Heart left ventricle (tissue), 16 donors: ENCODE results near the gene RNASEH2B. TPM values are rescaled to one million over a fixed set of nuclear protein-coding genes. Genes with fewer than 3 reads are reported as not detected.

Source experiments
- ATAC-seq, 4 donors: fragments of 200-7000 bp; cut with Tn5 transposase; one replicate each; pipeline ENCODE4 v1.9.1; 2020 to 2022; ENCODE audit warnings: moderate library complexity in 4 of 4, mild to moderate bottlenecking in 3 of 4, moderate number of reproducible peaks in 1 of 4
- DNase-seq, 5 donors: peaks; one replicate each; pipeline ENCODE4 v3.0.0-alpha.2; 2020
- H3K27ac ChIP-seq, 12 donors: fragments of 200-600 bp; sonication (generic) in 4 of 12; one replicate each; pipeline versions ENCODE4 v1.5.0 to v1.8.0; 2016 to 2022; ENCODE audit warnings: mild to moderate bottlenecking in 2 of 12
- H3K27me3 ChIP-seq, 9 donors: fragments of 200-600 bp; sonication (generic) in 2 of 9; one replicate each; pipeline versions ENCODE4 v1.5.1 to v1.8.0; 2016 to 2022; ENCODE audit warnings: mild to moderate bottlenecking in 3 of 9
- H3K36me3 ChIP-seq, 9 donors: fragments of 200-600 bp; sonication (generic) in 2 of 9; one replicate each; pipeline versions ENCODE4 v1.5.0 to v1.8.0; 2018 to 2022; ENCODE audit warnings: mild to moderate bottlenecking in 2 of 9
- H3K4me1 ChIP-seq, 12 donors: fragments of 200-600 bp; sonication (generic) in 4 of 12; one replicate each; pipeline versions ENCODE4 v1.5.0 to v1.8.0; 2016 to 2022; ENCODE audit warnings: mild to moderate bottlenecking in 3 of 12
- H3K4me3 ChIP-seq, 12 donors: fragments of 200-600 bp; sonication (generic) in 4 of 12; one replicate each; pipeline versions ENCODE4 v1.5.0 to v1.8.0; 2017 to 2022; ENCODE audit warnings: mild to moderate bottlenecking in 9 of 12, moderate library complexity in 4 of 12
- H3K9me3 ChIP-seq, 12 donors: fragments of 200-600 bp; sonication (generic) in 4 of 12; one replicate each; pipeline versions ENCODE4 v1.5.0 to v1.8.0; 2016 to 2022; ENCODE audit warnings: mild to moderate bottlenecking in 1 of 12
- POLR2A ChIP-seq, 2 donors: fragments of 450-650 bp; IDR thresholded peaks; one replicate each; pipeline ENCODE4 v1.6.1; 2017; ENCODE audit warnings: antibody characterized with exemption in 2 of 2, mild to moderate bottlenecking in 2 of 2, moderate library complexity in 2 of 2
- WGBS, 4 donors: extraction: QIAGEN DNeasy Blood & Tissue Kit in 2 of 4; methylation state at CpG; one replicate each; pipeline versions ENCODE4 v1.1.5 to v1.1.7; 2013 to 2018; 5-methylcytosine and 5-hydroxymethylcytosine counted together
- intact Hi-C, 10 donors: fragments of 100-400 bp; cut with DNase I; formaldehyde crosslinking; loops; one replicate each; pipeline versions ENCODE4 v1.11.1 to v1.14.2; 2022
- polyA plus RNA-seq, 2 donors: library from polyadenylated mRNA; stranded (reverse); fragments of 200-250 nt; gene quantifications; one replicate each; pipeline ENCODE4 v1.2.3, GENCODE V29; 2013
- total RNA-seq, 9 donors: library from RNA; depleted of rRNA in 2 of 9; stranded (reverse); fragments of >200 nt in 2 of 9; fragmentation: NEBNext Ultra II Directional in 3 of 9; extraction: Animal tissue kit (Norgen Biotek cat#: 25700) in 3 of 9; gene quantifications; one replicate each; pipeline versions ENCODE4 v1.1.0 to v1.2.4, GENCODE V29; 2016 to 2023
- TF ChIP-seq, protein P1 (sequence below), 12 donors: fragments of 200-600 bp; sonication (generic) in 4 of 12; IDR thresholded peaks; one replicate each; pipeline versions ENCODE4 v1.5.0 to v1.8.0; 2018 to 2022; ENCODE audit warnings: antibody characterized with exemption in 12 of 12, mild to moderate bottlenecking in 5 of 12
- donor health status: ischemic (EF 13 %, LVEDD 7.1; RV severe dilation, severe dysfunction).
- donor health status: healthy with polysubstance abuse.
- donor health status: DM: no; HTN: yes; CAD: no.
- donor health status: DM: no; HTN: no; CAD: no.
- donor health status: ischemic (EF 25% LVEDD 6.9; RV normal size, moderate dysfunction).
- donor health status: ischemic (EF 25% LVEDD 5.7; RV mildly dilated, moderate dysfunction).
- donor health status: healthy.
- donor health status: DM: yes; HTN: yes; CAD: no.
- donor health status: ischemic (EF 35%, LVEDD 5.7; RV mildly dilated, moderate dysfunction).
- donor health status: nonischemic (EF 11% LVEDD 7.7; RV severe dilation, severe dysfunction).
- donor health status: DM: yes; HTN: yes; CAD: no.
- donor health status: PGD.
- donor health status: ischemic (EF 29% LVEDD 5.4; RV normal size, mild dysfunction).
- donor health status: nonischemic (EF 23%, LVEDD 6.1; RV moderate dilation, normal function).

RNASEH2B gene
- total and polyA plus RNA-seq, 11 donors: 22.7 to 61.9 (median 43.4) TPM

DNA sequence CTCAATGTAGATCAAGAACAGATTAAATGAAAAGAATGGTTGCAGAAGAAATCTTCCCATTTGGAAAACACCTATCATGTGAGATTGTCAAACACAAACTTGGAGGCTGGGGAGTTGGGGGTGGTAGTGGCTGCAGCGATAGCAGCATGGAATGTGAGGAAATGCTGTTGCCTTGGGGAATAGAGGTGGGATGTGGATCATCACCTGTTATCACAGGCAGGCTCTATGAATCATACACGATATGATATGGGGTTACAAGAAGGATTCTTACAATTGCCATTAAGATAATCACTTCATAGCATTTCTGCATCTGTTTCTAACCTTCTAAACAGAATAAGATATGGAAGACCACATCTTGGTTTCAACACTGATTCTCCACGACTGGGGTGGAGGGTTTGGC, 88.7 kb downstream of the RNASEH2B start:
- 77 to 84% (median 80%) methylated on average over 3 of the region's 3 CpGs for WGBS, 4 donors
- H3K36me3 ChIP-seq: no peaks in the 10 kb centered on the region
- DNase-seq (no peak), ATAC-seq (no peak)
- intact Hi-C loops: no loop called here
- TF ChIP-seq POLR2A (IDR thresholded peaks at IDR 0.05): no peak
- TF ChIP-seq, protein P1, sequence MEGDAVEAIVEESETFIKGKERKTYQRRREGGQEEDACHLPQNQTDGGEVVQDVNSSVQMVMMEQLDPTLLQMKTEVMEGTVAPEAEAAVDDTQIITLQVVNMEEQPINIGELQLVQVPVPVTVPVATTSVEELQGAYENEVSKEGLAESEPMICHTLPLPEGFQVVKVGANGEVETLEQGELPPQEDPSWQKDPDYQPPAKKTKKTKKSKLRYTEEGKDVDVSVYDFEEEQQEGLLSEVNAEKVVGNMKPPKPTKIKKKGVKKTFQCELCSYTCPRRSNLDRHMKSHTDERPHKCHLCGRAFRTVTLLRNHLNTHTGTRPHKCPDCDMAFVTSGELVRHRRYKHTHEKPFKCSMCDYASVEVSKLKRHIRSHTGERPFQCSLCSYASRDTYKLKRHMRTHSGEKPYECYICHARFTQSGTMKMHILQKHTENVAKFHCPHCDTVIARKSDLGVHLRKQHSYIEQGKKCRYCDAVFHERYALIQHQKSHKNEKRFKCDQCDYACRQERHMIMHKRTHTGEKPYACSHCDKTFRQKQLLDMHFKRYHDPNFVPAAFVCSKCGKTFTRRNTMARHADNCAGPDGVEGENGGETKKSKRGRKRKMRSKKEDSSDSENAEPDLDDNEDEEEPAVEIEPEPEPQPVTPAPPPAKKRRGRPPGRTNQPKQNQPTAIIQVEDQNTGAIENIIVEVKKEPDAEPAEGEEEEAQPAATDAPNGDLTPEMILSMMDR (IDR thresholded peaks at IDR 0.05): no peak
- no peaks in the 10 kb centered on the region for H3K9me3 ChIP-seq
- peaks cover 0 to 13% (median 5%) of the 10 kb centered on the region in 12 donors for H3K4me1 ChIP-seq
- no peaks in the 10 kb centered on the region for H3K27me3 ChIP-seq
- H3K27ac ChIP-seq: no peak overlapping the region
- no peak overlapping the region for H3K4me3 ChIP-seq

DNA sequence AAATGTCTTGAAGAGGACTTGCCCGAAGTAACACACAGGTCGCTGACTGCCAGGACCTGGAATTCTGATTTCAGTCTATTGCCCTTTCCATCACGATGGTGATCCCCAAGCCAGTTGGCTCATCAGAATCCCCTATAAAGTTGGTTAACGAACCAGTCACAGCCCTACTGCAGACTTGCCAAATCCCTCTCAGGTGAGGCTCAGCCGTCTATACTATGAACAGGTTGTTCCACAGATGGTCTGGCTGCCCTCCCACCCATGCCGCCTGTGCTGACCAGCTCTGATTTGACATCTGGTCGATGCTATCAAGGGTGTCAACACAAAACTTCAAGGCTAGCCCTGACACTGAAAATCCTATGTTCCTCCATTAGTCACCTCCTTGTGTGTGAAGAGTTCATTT, 90.0 kb downstream of the RNASEH2B start:
- Histone ChIP-seq H3K27me3 (no peaks in the 10 kb centered on the region), H3K27ac (no peak overlapping the region), H3K36me3 (no peaks in the 10 kb centered on the region), H3K4me3 (no peak overlapping the region), H3K9me3 (no peaks in the 10 kb centered on the region), H3K4me1 (peaks cover 0 to 7% (median under 1%) of the 10 kb centered on the region in 12 donors)
- DNase-seq (no peak), ATAC-seq (no peak)
- 90 to 96% (median 93%) methylated on average over 7 of the region's 7 CpGs for WGBS, 4 donors
- TF ChIP-seq, protein P1 (IDR thresholded peaks at IDR 0.05): no peak
- no peak for TF ChIP-seq POLR2A (IDR thresholded peaks at IDR 0.05)
- intact Hi-C loops: no loop called here

DNA sequence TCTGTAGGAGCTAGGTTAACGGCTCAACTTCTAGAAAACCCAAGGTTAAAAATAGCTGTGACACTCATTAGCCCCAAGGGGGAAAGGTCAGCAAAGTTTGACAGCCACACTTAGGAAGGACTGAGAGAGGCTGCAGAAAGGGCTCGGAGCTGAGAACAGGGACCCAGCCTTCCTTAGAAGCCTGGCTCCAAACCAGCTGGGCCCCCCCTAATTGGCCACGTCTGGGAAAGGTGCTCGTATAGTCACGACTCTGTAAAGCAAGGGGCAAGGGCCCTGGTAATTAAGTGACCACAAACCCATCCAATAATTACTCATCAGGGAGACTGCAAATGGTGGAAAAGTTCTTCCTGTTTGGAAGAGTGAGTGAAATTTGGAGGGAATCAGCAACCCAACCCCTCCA, 90.5 kb downstream of the RNASEH2B start:
- 56 to 65% (median 58%) methylated on average over 5 of the region's 5 CpGs for WGBS, 4 donors
- H3K27me3 ChIP-seq: no peaks in the 10 kb centered on the region
- intact Hi-C loops: no loop called here
- H3K4me1 ChIP-seq: peaks cover 0 to 7% (median 0%) of the 10 kb centered on the region in 12 donors
- H3K4me3 ChIP-seq: no peak overlapping the region
- no peak overlapping the region for H3K27ac ChIP-seq
- H3K9me3 ChIP-seq: no peaks in the 10 kb centered on the region
- DNase-seq: no peak
- no peaks in the 10 kb centered on the region for H3K36me3 ChIP-seq
- TF ChIP-seq, protein P1 (IDR thresholded peaks at IDR 0.05): no peak
- TF ChIP-seq POLR2A (IDR thresholded peaks at IDR 0.05): no peak
- no peak for ATAC-seq

DNA sequence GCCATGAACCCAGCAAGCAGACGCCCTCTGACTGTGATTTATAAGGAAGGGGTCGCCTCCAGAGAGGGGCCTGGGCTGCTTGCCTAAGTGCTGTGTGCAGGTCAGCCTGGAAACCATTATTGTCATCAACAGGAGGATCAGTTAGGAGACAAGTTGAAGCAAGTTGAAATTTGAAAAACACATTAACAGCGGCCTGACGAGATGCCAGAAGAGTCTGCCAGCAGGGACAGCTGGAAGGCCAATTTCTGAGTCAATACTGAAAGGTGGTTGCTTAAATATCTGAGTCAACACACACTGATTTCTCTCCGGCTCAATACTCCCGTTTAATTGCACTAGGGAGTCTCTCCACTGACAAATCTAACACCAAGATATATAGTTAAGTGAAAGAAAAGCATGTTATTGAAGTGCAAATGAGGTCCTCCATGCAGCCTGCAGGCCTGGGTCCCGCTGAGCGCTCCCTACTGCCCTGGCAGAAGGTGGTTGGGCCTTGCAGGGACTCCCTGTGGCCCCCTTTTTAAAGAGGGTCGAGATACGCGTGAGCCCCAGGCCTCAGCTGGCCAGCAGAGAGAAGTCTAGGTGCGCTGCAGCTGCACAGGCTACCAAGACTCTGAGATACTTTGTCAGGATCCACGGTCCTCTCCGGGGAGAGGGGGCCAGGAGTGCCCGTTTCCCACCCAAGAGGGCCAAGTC, 91.1 kb downstream of the RNASEH2B start:
- Histone ChIP-seq H3K27ac (no peak overlapping the region), H3K4me3 (no peak overlapping the region), H3K4me1 (peaks cover 0 to 7% (median 0%) of the 10 kb centered on the region in 12 donors), H3K9me3 (no peaks in the 10 kb centered on the region), H3K27me3 (no peaks in the 10 kb centered on the region), H3K36me3 (no peaks in the 10 kb centered on the region)
- intact Hi-C loops: no loop called here
- peak in 3 of 4 donors; percentile 32 to 85 (median 54) for ATAC-seq
- no peak for TF ChIP-seq POLR2A (IDR thresholded peaks at IDR 0.05)
- TF ChIP-seq, protein P1 (IDR thresholded peaks at IDR 0.05): no peak
- DNase-seq: peak in 3 of 5 donors; percentile 17 to 44 (median 41)
- whole genome bisulfite sequencing, 4 donors: 61 to 81% (median 75%) methylated on average over 10 to 15 of the region's 15 CpGs
